ENCODE data around the gene ASTN1.

The ASTN1 gene

GRCh38 chr1:177017287-177017852, 147.1 kb downstream of the ASTN1 start:
- no peak for TF ChIP-seq SUZ12 (IDR thresholded peaks at IDR 0.05; ENCODE audit: extremely low read depth, insufficient read depth, insufficient read length)
- TF ChIP-seq ZNF274 (IDR thresholded peaks at IDR 0.05; ENCODE audit: low read depth, low read length) = no peak
- TF ChIP-seq YY1 (IDR thresholded peaks at IDR 0.05; ENCODE audit: insufficient read depth, insufficient read length) = no peak
- no peak overlapping the region for H3K4me3 ChIP-seq (ENCODE audit: insufficient read length, low read depth)
- DNase-seq (ENCODE audit: low read depth, low spot score) = no peak

GRCh38 chr1:177014325-177014724, 150.2 kb downstream of the ASTN1 start:
- Histone ChIP-seq H3K9ac (ENCODE audit: insufficient read length, low read depth) (no peak overlapping the region), H3K36me3 (ENCODE audit: insufficient read depth, insufficient read length, low read length) (no peaks in the 10 kb centered on the region), H3K9me3 (ENCODE audit: insufficient read depth, low read length) (no peaks in the 10 kb centered on the region), H3K4me3 (ENCODE audit: insufficient read length, low read depth) (no peak overlapping the region), H3K27me3 (ENCODE audit: insufficient read depth, insufficient read length) (no peaks in the 10 kb centered on the region), H3K4me1 (ENCODE audit: insufficient read depth, insufficient read length) (no peaks in the 10 kb centered on the region)
- TF ChIP-seq SUZ12 (IDR thresholded peaks at IDR 0.05; ENCODE audit: extremely low read depth, insufficient read depth, insufficient read length) (no peak), YY1 (IDR thresholded peaks at IDR 0.05; ENCODE audit: insufficient read depth, insufficient read length) (no peak), ZNF274 (IDR thresholded peaks at IDR 0.05; ENCODE audit: low read depth, low read length) (no peak)
- DNase-seq (ENCODE audit: low read depth, low spot score) = no peak

More at GRCh38 chr1:177017287-177017852, 147.1 kb downstream of the ASTN1 start:
- Histone ChIP-seq H3K9me3 (ENCODE audit: insufficient read depth, low read length) (no peaks in the 10 kb centered on the region), H3K36me3 (ENCODE audit: insufficient read depth, insufficient read length, low read length) (no peaks in the 10 kb centered on the region), H3K27me3 (ENCODE audit: insufficient read depth, insufficient read length) (no peaks in the 10 kb centered on the region), H3K9ac (ENCODE audit: insufficient read length, low read depth) (no peak overlapping the region), H3K4me1 (ENCODE audit: insufficient read depth, insufficient read length) (no peaks in the 10 kb centered on the region)

- Histone ChIP-seq H3K9ac (ENCODE audit: insufficient read length, low read depth) (no peak overlapping the region), H3K4me1 (ENCODE audit: insufficient read depth, insufficient read length) (no peaks in the 10 kb centered on the region), H3K36me3 (ENCODE audit: insufficient read depth, insufficient read length, low read length) (no peaks in the 10 kb centered on the region), H3K4me3 (ENCODE audit: insufficient read length, low read depth) (no peak overlapping the region), H3K27me3 (ENCODE audit: insufficient read depth, insufficient read length) (no peaks in the 10 kb centered on the region), H3K9me3 (ENCODE audit: insufficient read depth, low read length) (no peaks in the 10 kb centered on the region)
- no peak for DNase-seq (ENCODE audit: low read depth, low spot score)
- TF ChIP-seq YY1 (IDR thresholded peaks at IDR 0.05; ENCODE audit: insufficient read depth, insufficient read length) (no peak), ZNF274 (IDR thresholded peaks at IDR 0.05; ENCODE audit: low read depth, low read length) (no peak), SUZ12 (IDR thresholded peaks at IDR 0.05; ENCODE audit: extremely low read depth, insufficient read depth, insufficient read length) (no peak)
These were observed 152.1 kb downstream of the ASTN1 start for GRCh38 chr1:177012342-177012925.

GRCh38 chr1:177011508-177011907, 153.0 kb downstream of the ASTN1 start:
- TF ChIP-seq ZNF274 (IDR thresholded peaks at IDR 0.05; ENCODE audit: low read depth, low read length) (no peak), YY1 (IDR thresholded peaks at IDR 0.05; ENCODE audit: insufficient read depth, insufficient read length) (no peak), SUZ12 (IDR thresholded peaks at IDR 0.05; ENCODE audit: extremely low read depth, insufficient read depth, insufficient read length) (no peak)
- Histone ChIP-seq H3K27me3 (ENCODE audit: insufficient read depth, insufficient read length) (no peaks in the 10 kb centered on the region), H3K9me3 (ENCODE audit: insufficient read depth, low read length) (no peaks in the 10 kb centered on the region)

GRCh38 chr1:177010211-177010825, 154.2 kb downstream of the ASTN1 start:
- H3K4me3 ChIP-seq (ENCODE audit: insufficient read length, low read depth) = no peak overlapping the region
- H3K36me3 ChIP-seq (ENCODE audit: insufficient read depth, insufficient read length, low read length) = no peaks in the 10 kb centered on the region
- DNase-seq (ENCODE audit: low read depth, low spot score) = no peak
- H3K9ac ChIP-seq (ENCODE audit: insufficient read length, low read depth) = no peak overlapping the region
- no peaks in the 10 kb centered on the region for H3K4me1 ChIP-seq (ENCODE audit: insufficient read depth, insufficient read length)
- no peaks in the 10 kb centered on the region for H3K27me3 ChIP-seq (ENCODE audit: insufficient read depth, insufficient read length)
- H3K9me3 ChIP-seq (ENCODE audit: insufficient read depth, low read length) = no peaks in the 10 kb centered on the region
- no peak for TF ChIP-seq ZNF274 (IDR thresholded peaks at IDR 0.05; ENCODE audit: low read depth, low read length)
- no peak for TF ChIP-seq YY1 (IDR thresholded peaks at IDR 0.05; ENCODE audit: insufficient read depth, insufficient read length)
- TF ChIP-seq SUZ12 (IDR thresholded peaks at IDR 0.05; ENCODE audit: extremely low read depth, insufficient read depth, insufficient read length) = no peak

More at GRCh38 chr1:177011508-177011907, 153.0 kb downstream of the ASTN1 start:
- no peaks in the 10 kb centered on the region for H3K4me1 ChIP-seq (ENCODE audit: insufficient read depth, insufficient read length)
- H3K9ac ChIP-seq (ENCODE audit: insufficient read length, low read depth) = no peak overlapping the region
- no peak for DNase-seq (ENCODE audit: low read depth, low spot score)
- H3K36me3 ChIP-seq (ENCODE audit: insufficient read depth, insufficient read length, low read length) = no peaks in the 10 kb centered on the region
- no peak overlapping the region for H3K4me3 ChIP-seq (ENCODE audit: insufficient read length, low read depth)

- Histone ChIP-seq H3K4me1 (ENCODE audit: insufficient read depth, insufficient read length) (no peaks in the 10 kb centered on the region), H3K9me3 (ENCODE audit: insufficient read depth, low read length) (no peaks in the 10 kb centered on the region), H3K4me3 (ENCODE audit: insufficient read length, low read depth) (no peak overlapping the region), H3K27me3 (ENCODE audit: insufficient read depth, insufficient read length) (no peaks in the 10 kb centered on the region), H3K36me3 (ENCODE audit: insufficient read depth, insufficient read length, low read length) (no peaks in the 10 kb centered on the region), H3K9ac (ENCODE audit: insufficient read length, low read depth) (no peak overlapping the region)
- no peak for DNase-seq (ENCODE audit: low read depth, low spot score)
- TF ChIP-seq YY1 (IDR thresholded peaks at IDR 0.05; ENCODE audit: insufficient read depth, insufficient read length) = no peak
- no peak for TF ChIP-seq SUZ12 (IDR thresholded peaks at IDR 0.05; ENCODE audit: extremely low read depth, insufficient read depth, insufficient read length)
- TF ChIP-seq ZNF274 (IDR thresholded peaks at IDR 0.05; ENCODE audit: low read depth, low read length) = no peak
These were observed 155.9 kb downstream of the ASTN1 start for GRCh38 chr1:177008653-177009052.

GRCh38 chr1:177007437-177008161, 156.9 kb downstream of the ASTN1 start:
- H3K9me3 ChIP-seq (ENCODE audit: insufficient read depth, low read length) = no peaks in the 10 kb centered on the region
- no peak overlapping the region for H3K9ac ChIP-seq (ENCODE audit: insufficient read length, low read depth)
- no peaks in the 10 kb centered on the region for H3K4me1 ChIP-seq (ENCODE audit: insufficient read depth, insufficient read length)
- no peaks in the 10 kb centered on the region for H3K36me3 ChIP-seq (ENCODE audit: insufficient read depth, insufficient read length, low read length)
- no peak for DNase-seq (ENCODE audit: low read depth, low spot score)
- H3K4me3 ChIP-seq (ENCODE audit: insufficient read length, low read depth) = no peak overlapping the region
- no peaks in the 10 kb centered on the region for H3K27me3 ChIP-seq (ENCODE audit: insufficient read depth, insufficient read length)
- TF ChIP-seq YY1 (IDR thresholded peaks at IDR 0.05; ENCODE audit: insufficient read depth, insufficient read length) (no peak), ZNF274 (IDR thresholded peaks at IDR 0.05; ENCODE audit: low read depth, low read length) (no peak), SUZ12 (IDR thresholded peaks at IDR 0.05; ENCODE audit: extremely low read depth, insufficient read depth, insufficient read length) (no peak)

Data from NT2/D1 (cell line).